Upper lobe of left lung (tissue), 4 donors: ENCODE data around the gene SVEP1.

ENCODE experiments used
- CTCF ChIP-seq, 6 experiments: fragments of 450-650 bp in 4 of 6; fragments of 200-600 bp in 2 of 6; sonication (generic) in 2 of 6; IDR thresholded peaks; one replicate each; pipeline ENCODE4 v1.5.1; 2016 to 2019; ENCODE audit warnings: antibody characterized with exemption in 6 of 6
- POLR2A ChIP-seq, 4 donors: fragments of 450-650 bp; IDR thresholded peaks; one replicate each; pipeline ENCODE4 v1.5.1; 2016 to 2017; ENCODE audit warnings: antibody characterized with exemption in 4 of 4, mild to moderate bottlenecking in 2 of 4

- TF ChIP-seq CTCF (IDR thresholded peaks at IDR 0.05) (no peak), POLR2A (IDR thresholded peaks at IDR 0.05) (no peak)
Measured at GRCh38 chr9:110528645-110529044, 50.9 kb downstream of the SVEP1 start.
